Endothelial cell of umbilical vein (primary cell): Measurements from ENCODE around the gene PSIP1. TPM values are rescaled to one million over a fixed set of nuclear protein-coding genes. Genes with fewer than 3 reads are reported as not detected.

Experiments
- BruUV-seq: library from RNA; stranded (reverse); fragments of 400-500 nt; replicated peaks from 2 replicates; lab custom pipeline; 2021; lab: Mats Ljungman, UMichigan
- CTCF ChIA-PET: fragments of 300-600, 350-600 bp; sonication (Branson Sonifier 250); formaldehyde crosslinking; loops from one replicate; lab custom pipeline; 2021; ENCODE audit warnings: antibody characterized with exemption, inconsistent platforms; lab: Charles Lee
- POLR2A ChIA-PET: fragments of 300-600, 350-600 bp; sonication (Branson Sonifier 250); formaldehyde crosslinking; loops from one replicate; lab custom pipeline; 2021; ENCODE audit warnings: antibody characterized with exemption, inconsistent platforms; lab: Charles Lee
- DNase-seq: peaks from one replicate; pipeline ENCODE4 v3.0.0-alpha.2; 2011; ENCODE audit warnings: low read depth, low spot score
- FAIRE-seq: peaks from 2 replicates; lab custom pipeline; 2011; peaks lifted over from hg19 to GRCh38; lab: Jason Lieb, UNC
- H2AFZ ChIP-seq: 2 replicates; pipeline ENCODE4 v1.6.0; 2012; ENCODE audit warnings: low read depth, low read length, control low read depth, inconsistent platforms
- H3K27ac ChIP-seq: 2 replicates; pipeline ENCODE4 v1.5.1; 2011; ENCODE audit warnings: low read depth, mild to moderate bottlenecking, control low read depth, low read length, moderate library complexity; ENCODE audit not compliant: insufficient read depth
- H3K27me3 ChIP-seq, 2 experiments: 2 replicates each; pipeline versions ENCODE4 v1.6.0 to v1.6.1; 2011; ENCODE audit warnings: low read length in 2 of 2, mixed read lengths in 1 of 2; ENCODE audit not compliant: control insufficient read depth in 2 of 2, insufficient read depth in 2 of 2
- H3K36me3 ChIP-seq, 2 experiments: 2 replicates in 1 of 2; 3 replicates in 1 of 2; pipeline ENCODE4 v1.5.1; 2011; ENCODE audit warnings: low read length in 2 of 2, mild to moderate bottlenecking in 1 of 2, moderate library complexity in 1 of 2; ENCODE audit not compliant: control insufficient read depth in 2 of 2, insufficient read depth in 2 of 2; ENCODE audit errors: extremely low read depth in 1 of 2
- H3K4me1 ChIP-seq: 3 replicates; pipeline ENCODE4 v1.5.1; 2011; ENCODE audit warnings: mild to moderate bottlenecking, low read length; ENCODE audit not compliant: control insufficient read depth, insufficient read depth; ENCODE audit errors: extremely low read depth
- H3K4me2 ChIP-seq: 2 replicates; pipeline ENCODE4 v1.6.1; 2011; ENCODE audit warnings: low read length, control low read depth, mixed read lengths; ENCODE audit not compliant: insufficient read depth
- H3K4me3 ChIP-seq, 3 experiments: fragments of 200-600 bp in 1 of 3; sonication (generic), shearing (Covaris generic) in 1 of 3; replicated peaks in 1 of 3; 2 replicates each; pipeline ENCODE4 v1.5.1; 2011 to 2016; ENCODE audit warnings: control low read depth in 3 of 3, low read length in 3 of 3, mild to moderate bottlenecking in 2 of 3, inconsistent platforms in 1 of 3, low read depth in 1 of 3, moderate library complexity in 1 of 3; ENCODE audit not compliant: insufficient read depth in 1 of 3
- H3K79me2 ChIP-seq: 2 replicates; pipeline ENCODE4 v1.6.0; 2012; ENCODE audit warnings: low read length, inconsistent platforms; ENCODE audit not compliant: control insufficient read depth, insufficient read depth
- H3K9ac ChIP-seq: replicated peaks from 2 replicates; pipeline ENCODE3; 2011; ENCODE audit warnings: low read length, control low read depth; ENCODE audit not compliant: insufficient read depth; ENCODE audit errors: extremely low read depth
- H3K9me1 ChIP-seq: replicated peaks from 3 replicates; pipeline ENCODE4 v1.6.0; 2011; ENCODE audit warnings: mild to moderate bottlenecking, low read length; ENCODE audit not compliant: control insufficient read depth, insufficient read depth; ENCODE audit errors: extremely low read depth
- H3K9me3 ChIP-seq: replicated peaks from 2 replicates; pipeline ENCODE4 v1.5.1; 2012; ENCODE audit warnings: low read length, inconsistent platforms; ENCODE audit not compliant: control insufficient read depth, insufficient read depth
- H4K20me1 ChIP-seq: replicated peaks from 2 replicates; pipeline ENCODE3; 2011; ENCODE audit warnings: mild to moderate bottlenecking, low read length; ENCODE audit not compliant: control insufficient read depth, insufficient read depth; ENCODE audit errors: extremely low read depth
- CTCF ChIP-seq, 2 donors: IDR thresholded peaks; 1 replicate in 1 of 2; 2 replicates in 1 of 2; pipeline ENCODE4 v1.5.1; 2011; ENCODE audit warnings: low read length in 2 of 2, mild to moderate bottlenecking in 2 of 2, moderate library complexity in 2 of 2, control low read depth in 1 of 2, inconsistent platforms in 1 of 2, low read depth in 1 of 2; ENCODE audit not compliant: insufficient read depth in 1 of 2; ENCODE audit errors: extremely low read depth in 1 of 2
- EZH2 ChIP-seq: IDR thresholded peaks from 2 replicates; pipeline ENCODE4 v1.6.1; 2012; ENCODE audit warnings: borderline replicate concordance, low read depth, mild to moderate bottlenecking, moderate library complexity, low read length, inconsistent platforms; ENCODE audit not compliant: severe bottlenecking
- FOS ChIP-seq: IDR thresholded peaks from 2 replicates; pipeline ENCODE4 v1.6.1; 2011; ENCODE audit warnings: mild to moderate bottlenecking, low read length, moderate library complexity, borderline replicate concordance; ENCODE audit not compliant: insufficient read depth
- GATA2 ChIP-seq: IDR thresholded peaks from 2 replicates; pipeline ENCODE4 v1.7.0; 2011; ENCODE audit warnings: low read depth, mild to moderate bottlenecking, moderate library complexity, mixed read lengths, low read length; ENCODE audit not compliant: insufficient read length, insufficient read depth
- JUN ChIP-seq: IDR thresholded peaks from 2 replicates; pipeline ENCODE4 v1.6.1; 2011; ENCODE audit warnings: borderline replicate concordance, low read depth; ENCODE audit not compliant: insufficient read length, insufficient read depth
- MAX ChIP-seq: IDR thresholded peaks from 2 replicates; pipeline ENCODE4 v1.6.1; 2011; ENCODE audit not compliant: insufficient read depth, insufficient read length
- MYC ChIP-seq: IDR thresholded peaks from one replicate; pipeline ENCODE4 v1.6.1; 2011; ENCODE audit warnings: mild to moderate bottlenecking, low read depth, low read length
- POLR2A ChIP-seq: IDR thresholded peaks from 2 replicates; pipeline ENCODE4 v1.6.1; 2012; ENCODE audit warnings: low read depth, mild to moderate bottlenecking, control low read depth, low read length
- dilution Hi-C: fragments of 300-500 bp; cut with MboI; formaldehyde crosslinking; loops from one replicate; pipeline ENCODE4 v1.15.0; 2019; ENCODE audit warnings: low sequenced_read_pairs; ENCODE audit not compliant: extremely low pct_ligation_motif_present
- intact Hi-C: fragments of 100-400 bp; cut with micrococcal nuclease; formaldehyde crosslinking; loops from one replicate; pipeline ENCODE4 v1.10.0; 2022
- polyA plus RNA-seq, 4 experiments: library from polyadenylated mRNA; depleted of rRNA in 3 of 4; stranded (reverse) in 3 of 4; unstranded in 1 of 4; fragments of >200 nt; gene quantifications; 2 replicates each; pipeline versions ENCODE4 v1.2.1 to v1.2.3, GENCODE V29; 2011 to 2012; ENCODE audit warnings: missing spikeins in 1 of 4
- total RNA-seq: library from RNA; stranded (reverse); gene quantifications from 2 replicates; pipeline ENCODE4 v1.2.3, GENCODE V29; 2021

The PSIP1 gene
- total and polyA plus RNA-seq, 2 donors (not counting 3 experiments of a cell fraction or from before 2014, with no cell fraction given): 12.9 to 76.7 TPM

GRCh38 chr9:15423231-15423985, 87.4 kb downstream of the PSIP1 start:
- Histone ChIP-seq H3K4me1 (peaks cover 11% of the 10 kb centered on the region), H3K9ac (peak overlapping the region; percentile 89), H2AFZ (peak overlapping the region; percentile 61), H3K4me2 (peak overlapping the region; percentile 97), H3K9me3 (no peaks in the 10 kb centered on the region), H3K4me3 (peak overlapping the region; percentile 80 to 100 (median 94)), H3K27me3 (no peaks in the 10 kb centered on the region), H3K79me2 (peaks cover 53% of the 10 kb centered on the region), H3K9me1 (no peaks in the 10 kb centered on the region), H4K20me1 (peaks cover 2% of the 10 kb centered on the region), H3K27ac (peak overlapping the region; percentile 27), H3K36me3 (peaks cover 3 to 7% of the 10 kb centered on the region in 2 experiments)
- intact Hi-C loops: loop anchor here (2.0 to 5.0 kb wide), 5 partner anchors 127 to 431 kb away; no protein-coding TSS in a partner anchor
- DNase-seq: peak; percentile 56
- POLR2A ChIA-PET: no interaction called here
- TF ChIP-seq EZH2 (no peak), GATA2 (no peak), FOS (no peak), JUN (no peak), POLR2A (no peak), MAX (no peak), MYC (no peak), CTCF (IDR thresholded peaks at IDR 0.05; ENCODE audit: extremely low read depth in 1 of 2, insufficient read depth in 1 of 2, low read depth in 1 of 2, low read length in 2 of 2) (no peak)
- CTCF ChIA-PET: interaction anchor here (1.2 to 2.4 kb wide), 3 partner anchors 40 to 211 kb away, joined by 3 to 9 read pairs (median 5); no protein-coding TSS in a partner anchor
- dilution Hi-C loops: no loop called here
- FAIRE-seq: peak; percentile 64
- no TSS peak for BruUV-seq
